ENCODE results near the gene KDM2A. TPM values are rescaled to one million over a fixed set of nuclear protein-coding genes. Genes with fewer than 3 reads are reported as not detected.
"Not testable (repeated sequence)": the region's sequence is repeated elsewhere in the genome, so short reads cannot be mapped to it uniquely, and the experiment has no call there.

KDM2A gene
- total and polyA plus RNA-seq, 5 donors, result 27.1 to 49.8 (median 46.0) TPM

- no peaks in the 10 kb centered on the region for H3K27me3 ChIP-seq (ENCODE audit: control insufficient read depth, insufficient read depth)
- DNase-seq (no peak), ATAC-seq (no peak)
- no peak overlapping the region for H3K4me3 ChIP-seq (ENCODE audit: low read length)
- intact Hi-C loops (cut with DNase I), result no loop called here
- H3K4me1 ChIP-seq (ENCODE audit: control insufficient read depth, insufficient read depth, low read length), result no peaks in the 10 kb centered on the region
- no peak overlapping the region for H3K27ac ChIP-seq (ENCODE audit: low read length)
- H3K9me3 ChIP-seq (ENCODE audit: control insufficient read depth, low read length), result no peaks in the 10 kb centered on the region
These were observed 80.7 kb downstream of the KDM2A start for GRCh38 chr11:67199751-67200150.

- no peak overlapping the region for H3K27ac ChIP-seq (ENCODE audit: low read length)
- no peaks in the 10 kb centered on the region for H3K4me1 ChIP-seq (ENCODE audit: control insufficient read depth, insufficient read depth, low read length)
- no peak overlapping the region for H3K4me3 ChIP-seq (ENCODE audit: low read length)
- DNase-seq (no peak), ATAC-seq (no peak)
- H3K9me3 ChIP-seq (ENCODE audit: control insufficient read depth, low read length), result no peaks in the 10 kb centered on the region
- H3K27me3 ChIP-seq (ENCODE audit: control insufficient read depth, insufficient read depth), result no peaks in the 10 kb centered on the region
- WGBS, result 97% methylated on average over 3 of the region's 3 CpGs
- intact Hi-C loops (cut with DNase I), result no loop called here
These were observed 83.0 kb downstream of the KDM2A start for GRCh38 chr11:67202028-67202427.

GRCh38 chr11:67204822-67205221, 85.8 kb downstream of the KDM2A start:
- no peaks in the 10 kb centered on the region for H3K9me3 ChIP-seq (ENCODE audit: control insufficient read depth, low read length)
- intact Hi-C loops (cut with DNase I), result no loop called here
- H3K27me3 ChIP-seq (ENCODE audit: control insufficient read depth, insufficient read depth), result no peaks in the 10 kb centered on the region
- no peak overlapping the region for H3K27ac ChIP-seq (ENCODE audit: low read length)
- H3K4me3 ChIP-seq (ENCODE audit: low read length), result no peak overlapping the region
- WGBS, result 95% methylated on average over 3 of the region's 3 CpGs
- ATAC-seq (no peak), DNase-seq (no peak)
- H3K4me1 ChIP-seq (ENCODE audit: control insufficient read depth, insufficient read depth, low read length), result no peaks in the 10 kb centered on the region

- ATAC-seq; intact Hi-C loops (cut with DNase I); H3K9me3 ChIP-seq (ENCODE audit: control insufficient read depth, low read length); DNase-seq; H3K27ac ChIP-seq (ENCODE audit: low read length); H3K27me3 ChIP-seq (ENCODE audit: control insufficient read depth, insufficient read depth); H3K4me3 ChIP-seq (ENCODE audit: low read length); H3K4me1 ChIP-seq (ENCODE audit: control insufficient read depth, insufficient read depth, low read length): not testable (repeated sequence)
- WGBS, result 96% methylated on average over 6 of the region's 6 CpGs
These were observed 90.2 kb downstream of the KDM2A start for GRCh38 chr11:67209222-67209621.

- DNase-seq, result no peak
- Histone ChIP-seq H3K4me1 (ENCODE audit: control insufficient read depth, insufficient read depth, low read length) (no peaks in the 10 kb centered on the region), H3K27ac (ENCODE audit: low read length) (no peak overlapping the region), H3K27me3 (ENCODE audit: control insufficient read depth, insufficient read depth) (no peaks in the 10 kb centered on the region), H3K4me3 (ENCODE audit: low read length) (no peak overlapping the region), H3K9me3 (ENCODE audit: control insufficient read depth, low read length) (no peaks in the 10 kb centered on the region)
- no peak for ATAC-seq
- intact Hi-C loops (cut with DNase I), result no loop called here
- WGBS, result 73% methylated on average over 2 of the region's 2 CpGs
These were observed 92.8 kb downstream of the KDM2A start for GRCh38 chr11:67211656-67212436.

GRCh38 chr11:67213178-67213621, 94.1 kb downstream of the KDM2A start:
- intact Hi-C loops (cut with DNase I), result no loop called here
- 80% methylated on average over 5 of the region's 5 CpGs for WGBS
- no peak for DNase-seq
- Histone ChIP-seq H3K9me3 (ENCODE audit: control insufficient read depth, low read length) (no peaks in the 10 kb centered on the region), H3K27ac (ENCODE audit: low read length) (no peak overlapping the region), H3K4me1 (ENCODE audit: control insufficient read depth, insufficient read depth, low read length) (no peaks in the 10 kb centered on the region), H3K4me3 (ENCODE audit: low read length) (no peak overlapping the region), H3K27me3 (ENCODE audit: control insufficient read depth, insufficient read depth) (no peaks in the 10 kb centered on the region)
- ATAC-seq, result no peak

DNA sequence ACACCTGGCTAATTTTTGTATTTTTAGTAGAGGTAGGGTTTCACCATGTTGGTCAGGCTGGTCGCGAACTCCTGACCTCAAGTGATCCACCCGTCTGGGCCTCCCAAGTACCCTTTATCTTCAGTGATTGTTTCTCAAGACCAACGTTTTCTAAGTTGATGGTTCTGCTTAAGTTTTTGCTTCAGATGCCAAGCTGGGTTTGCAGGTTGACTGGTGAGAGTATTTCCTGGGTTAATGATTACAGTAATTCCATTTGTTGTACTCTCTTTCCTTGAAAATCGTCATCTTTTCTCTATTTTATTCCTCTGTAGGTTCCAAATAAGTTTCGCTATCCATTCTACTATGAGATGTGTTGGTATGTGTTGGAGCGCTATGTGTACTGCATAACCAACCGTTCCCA, 108.7 kb downstream of the KDM2A start:
- intact Hi-C loops (cut with DNase I), result no loop called here
- H3K4me3 ChIP-seq (ENCODE audit: low read length), result no peak overlapping the region
- no peaks in the 10 kb centered on the region for H3K9me3 ChIP-seq (ENCODE audit: control insufficient read depth, low read length)
- H3K27me3 ChIP-seq (ENCODE audit: control insufficient read depth, insufficient read depth), result no peaks in the 10 kb centered on the region
- H3K27ac ChIP-seq (ENCODE audit: low read length), result no peak overlapping the region
- WGBS, result 84% methylated on average over 8 of the region's 8 CpGs
- no peak for DNase-seq
- ATAC-seq, result no peak
- no peaks in the 10 kb centered on the region for H3K4me1 ChIP-seq (ENCODE audit: control insufficient read depth, insufficient read depth, low read length)

DNA sequence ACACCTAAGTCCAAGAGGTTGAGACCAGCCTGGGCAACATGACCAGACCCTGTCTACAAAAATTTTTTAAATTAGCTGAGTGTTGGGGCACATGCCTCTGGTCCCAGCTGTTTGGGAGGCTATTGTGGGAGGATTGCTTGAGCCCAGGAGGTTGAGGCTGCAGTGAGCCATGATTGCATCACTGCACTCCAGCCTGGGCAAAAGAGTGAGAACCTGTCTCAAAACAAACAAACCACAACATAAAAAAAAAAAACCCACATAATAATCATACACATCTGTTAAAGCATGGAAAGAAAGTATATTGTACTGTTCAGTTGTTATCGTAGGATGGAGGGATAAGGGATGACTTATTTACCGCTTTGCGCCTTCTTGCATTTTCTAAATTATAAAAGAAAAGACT, 111.3 kb downstream of the KDM2A start:
- Histone ChIP-seq H3K4me3 (ENCODE audit: low read length) (no peak overlapping the region), H3K4me1 (ENCODE audit: control insufficient read depth, insufficient read depth, low read length) (no peaks in the 10 kb centered on the region), H3K27me3 (ENCODE audit: control insufficient read depth, insufficient read depth) (no peaks in the 10 kb centered on the region), H3K9me3 (ENCODE audit: control insufficient read depth, low read length) (no peaks in the 10 kb centered on the region), H3K27ac (ENCODE audit: low read length) (no peak overlapping the region)
- 99% methylated on average over 3 of the region's 3 CpGs for WGBS
- ATAC-seq, result no peak
- DNase-seq, result no peak
- intact Hi-C loops (cut with DNase I), result no loop called here

DNA sequence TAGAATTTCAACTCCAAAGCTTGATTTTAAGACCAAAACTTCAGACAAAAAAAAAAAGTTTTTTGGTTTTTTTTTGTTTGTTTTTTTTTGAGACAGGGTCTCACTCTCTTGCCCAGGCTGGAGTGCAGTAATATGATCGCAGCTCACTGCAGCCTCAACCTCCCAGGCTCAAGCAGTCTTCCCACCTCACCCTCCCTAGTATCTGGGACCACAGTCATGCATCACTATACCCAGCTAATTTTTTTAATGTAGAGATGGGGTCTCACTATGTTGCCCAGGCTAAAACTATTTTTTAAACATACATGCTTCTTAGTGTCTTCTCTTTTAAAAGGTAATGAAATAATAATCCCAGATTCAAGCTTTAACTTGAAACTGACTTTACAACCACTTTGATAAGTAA, 111.8 kb downstream of the KDM2A start:
- DNase-seq, result no peak
- Histone ChIP-seq H3K9me3 (ENCODE audit: control insufficient read depth, low read length) (no peaks in the 10 kb centered on the region), H3K27ac (ENCODE audit: low read length) (no peak overlapping the region), H3K4me3 (ENCODE audit: low read length) (no peak overlapping the region), H3K27me3 (ENCODE audit: control insufficient read depth, insufficient read depth) (no peaks in the 10 kb centered on the region), H3K4me1 (ENCODE audit: control insufficient read depth, insufficient read depth, low read length) (no peaks in the 10 kb centered on the region)
- ATAC-seq, result no peak
- intact Hi-C loops (cut with DNase I), result no loop called here
- 92% methylated on average over 1 of the region's 1 CpG for WGBS

GRCh38 chr11:67233584-67234190, 114.6 kb downstream of the KDM2A start:
- intact Hi-C loops (cut with DNase I), result no loop called here
- Histone ChIP-seq H3K4me1 (ENCODE audit: control insufficient read depth, insufficient read depth, low read length) (peaks cover under 1% of the 10 kb centered on the region), H3K27ac (ENCODE audit: low read length) (no peak overlapping the region), H3K4me3 (ENCODE audit: low read length) (no peak overlapping the region), H3K27me3 (ENCODE audit: control insufficient read depth, insufficient read depth) (no peaks in the 10 kb centered on the region), H3K9me3 (ENCODE audit: control insufficient read depth, low read length) (no peaks in the 10 kb centered on the region)
- no peak for DNase-seq
- 69% methylated on average over 7 of the region's 7 CpGs for WGBS
- no peak for ATAC-seq

DNA sequence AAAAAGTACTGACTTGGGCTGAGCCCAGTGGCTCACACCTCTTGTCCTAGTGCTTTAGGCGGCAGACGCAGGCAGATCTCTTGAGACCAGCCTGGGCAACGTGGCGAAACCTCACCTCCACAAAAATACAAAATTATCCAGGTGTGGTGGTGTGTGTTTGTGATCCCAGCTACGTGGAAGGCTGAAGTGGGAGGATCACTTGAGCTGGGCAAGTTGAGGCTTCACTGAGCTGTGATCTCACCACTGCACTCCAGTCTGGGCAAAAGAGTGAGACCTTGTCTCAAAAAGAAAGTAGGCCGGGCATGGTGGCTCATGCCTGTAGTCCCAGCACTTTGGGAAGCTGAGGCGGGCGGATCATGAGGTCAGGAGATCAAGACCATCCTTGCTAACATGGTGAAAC, 115.5 kb downstream of the KDM2A start:
- H3K9me3 ChIP-seq (ENCODE audit: control insufficient read depth, low read length); intact Hi-C loops (cut with DNase I); ATAC-seq; H3K27ac ChIP-seq (ENCODE audit: low read length); H3K4me1 ChIP-seq (ENCODE audit: control insufficient read depth, insufficient read depth, low read length); H3K27me3 ChIP-seq (ENCODE audit: control insufficient read depth, insufficient read depth); DNase-seq; H3K4me3 ChIP-seq (ENCODE audit: low read length): not testable (repeated sequence)
- WGBS, result 93% methylated on average over 8 of the region's 8 CpGs
